GM12878 (cell line): ENCODE data around the gene ASIC4.

ENCODE experiments used
- ATF7 ChIP-seq: fragments of 450-650 bp; IDR thresholded peaks from 2 replicates; pipeline ENCODE4 v1.6.1; 2016; ENCODE audit warnings: low read depth, mild to moderate bottlenecking
- EP300 ChIP-seq, 2 experiments: fragments of 150-350 bp in 1 of 2; IDR thresholded peaks; 2 replicates each; pipeline ENCODE4 v1.6.1; 2011 to 2012; ENCODE audit warnings: low read depth in 2 of 2, low read length in 2 of 2, borderline replicate concordance in 1 of 2, improper control_type of control experiment in 1 of 2, inconsistent platforms in 1 of 2; ENCODE audit not compliant: control insufficient read depth in 1 of 2
- EZH2 ChIP-seq: IDR thresholded peaks from 2 replicates; pipeline ENCODE4 v1.6.1; 2012; ENCODE audit warnings: low read depth, mild to moderate bottlenecking, control low read depth, inconsistent platforms, low read length, borderline replicate concordance; ENCODE audit not compliant: control insufficient read depth
- FOXK2 ChIP-seq: fragments of 450-650 bp; IDR thresholded peaks from 2 replicates; pipeline ENCODE4 v1.6.1; 2017; ENCODE audit warnings: mild to moderate bottlenecking, moderate library complexity
- GABPA ChIP-seq: IDR thresholded peaks from 2 replicates; pipeline ENCODE4 v1.6.1; 2014; ENCODE audit warnings: antibody characterized with exemption, low read depth, mild to moderate bottlenecking, inconsistent platforms
- GATAD2B ChIP-seq: fragments of 450-650 bp; conservative IDR thresholded peaks from 2 replicates; pipeline ENCODE4 v1.6.1; 2017; ENCODE audit warnings: low read depth, mild to moderate bottlenecking, moderate library complexity
- HDAC2 ChIP-seq: fragments of 200-600 bp; sonication (generic); IDR thresholded peaks from 2 replicates; pipeline ENCODE4 v1.6.1; 2017
- NR2C1 ChIP-seq: fragments of 450-650 bp; IDR thresholded peaks from 2 replicates; pipeline ENCODE4 v1.6.1; 2017; ENCODE audit warnings: antibody characterized with exemption, mild to moderate bottlenecking, moderate library complexity
- NRF1 ChIP-seq: conservative IDR thresholded peaks from 2 replicates; pipeline ENCODE4 v1.6.1; 2011; ENCODE audit warnings: mild to moderate bottlenecking, low read depth, low read length, improper control_type of control experiment
- POLR2AphosphoS5 ChIP-seq: IDR thresholded peaks from 2 replicates; pipeline ENCODE4 v1.6.1; 2011; ENCODE audit warnings: mild to moderate bottlenecking, low read length, inconsistent platforms
- SIN3A ChIP-seq: IDR thresholded peaks from 2 replicates; pipeline ENCODE4 v1.6.1; 2012; ENCODE audit warnings: low read depth, low read length, improper control_type of control experiment
- TCF3 ChIP-seq: IDR thresholded peaks from 2 replicates; pipeline ENCODE4 v1.6.1; 2012; ENCODE audit warnings: low read depth, mild to moderate bottlenecking, low read length, borderline replicate concordance; ENCODE audit not compliant: insufficient read depth
- TCF7 ChIP-seq: IDR thresholded peaks from 2 replicates; pipeline ENCODE4 v1.6.1; 2014; ENCODE audit warnings: antibody characterized with exemption, borderline replicate concordance
- TF ChIP-seq, protein P1 (sequence below), 3 experiments: IDR thresholded peaks in 2 of 3; conservative IDR thresholded peaks in 1 of 3; 2 replicates each; pipeline ENCODE4 v1.5.1; 2011; ENCODE audit warnings: low read depth in 3 of 3, low read length in 3 of 3, mild to moderate bottlenecking in 3 of 3, control low read depth in 2 of 3, moderate library complexity in 2 of 3, inconsistent platforms in 1 of 3, mixed read lengths in 1 of 3; ENCODE audit not compliant: control insufficient read depth in 2 of 3, insufficient read depth in 1 of 3; ENCODE audit errors: extremely low read depth in 1 of 3

GRCh38 chr2:219572237-219573001 lies 58.1 kb downstream of the ASIC4 start, which contains the start of gene INHA:
- TF ChIP-seq NR2C1 (no peak), FOXK2 (no peak), TCF3 (no peak), HDAC2 (no peak), NRF1 (no peak), TCF7 (no peak), POLR2AphosphoS5 (no peak), GABPA (no peak), ATF7 (no peak), GATAD2B (no peak), EP300 (IDR thresholded peaks at IDR 0.05; ENCODE audit: borderline replicate concordance in 1 of 2, control insufficient read depth in 1 of 2, low read depth in 2 of 2, low read length in 2 of 2) (no peak), SIN3A (no peak), EZH2 (no peak)
- TF ChIP-seq, protein P1, sequence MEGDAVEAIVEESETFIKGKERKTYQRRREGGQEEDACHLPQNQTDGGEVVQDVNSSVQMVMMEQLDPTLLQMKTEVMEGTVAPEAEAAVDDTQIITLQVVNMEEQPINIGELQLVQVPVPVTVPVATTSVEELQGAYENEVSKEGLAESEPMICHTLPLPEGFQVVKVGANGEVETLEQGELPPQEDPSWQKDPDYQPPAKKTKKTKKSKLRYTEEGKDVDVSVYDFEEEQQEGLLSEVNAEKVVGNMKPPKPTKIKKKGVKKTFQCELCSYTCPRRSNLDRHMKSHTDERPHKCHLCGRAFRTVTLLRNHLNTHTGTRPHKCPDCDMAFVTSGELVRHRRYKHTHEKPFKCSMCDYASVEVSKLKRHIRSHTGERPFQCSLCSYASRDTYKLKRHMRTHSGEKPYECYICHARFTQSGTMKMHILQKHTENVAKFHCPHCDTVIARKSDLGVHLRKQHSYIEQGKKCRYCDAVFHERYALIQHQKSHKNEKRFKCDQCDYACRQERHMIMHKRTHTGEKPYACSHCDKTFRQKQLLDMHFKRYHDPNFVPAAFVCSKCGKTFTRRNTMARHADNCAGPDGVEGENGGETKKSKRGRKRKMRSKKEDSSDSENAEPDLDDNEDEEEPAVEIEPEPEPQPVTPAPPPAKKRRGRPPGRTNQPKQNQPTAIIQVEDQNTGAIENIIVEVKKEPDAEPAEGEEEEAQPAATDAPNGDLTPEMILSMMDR (IDR thresholded peaks at IDR 0.05 in 2 of 3, conservative IDR thresholded peaks at IDR 0.05 in 1 of 3; ENCODE audit: control insufficient read depth in 2 of 3, extremely low read depth in 1 of 3, insufficient read depth in 1 of 3, low read depth in 3 of 3, low read length in 3 of 3) = no peak
